Osteoblast (primary cell): ENCODE measurements around the gene SAC3D1. TPM values are rescaled to one million over a fixed set of nuclear protein-coding genes. Genes with fewer than 3 reads are reported as not detected.

Experiments
- DNase-seq: peaks from one replicate; pipeline ENCODE4 v3.0.0; 2011; ENCODE audit warnings: low spot score, mixed read lengths; ENCODE audit not compliant: insufficient read length; ENCODE audit errors: missing footprints
- H2AFZ ChIP-seq: 2 replicates; pipeline ENCODE4 v1.6.0; 2011; ENCODE audit warnings: mild to moderate bottlenecking, low read length
- H3K27ac ChIP-seq: 2 replicates; pipeline ENCODE4 v1.5.1; 2011; ENCODE audit warnings: mild to moderate bottlenecking, low read depth, low read length, moderate library complexity
- H3K27me3 ChIP-seq: 2 replicates; pipeline ENCODE4 v1.6.0; 2012; ENCODE audit warnings: mild to moderate bottlenecking, control low read depth, inconsistent platforms, low read length, moderate library complexity; ENCODE audit not compliant: insufficient read depth
- H3K36me3 ChIP-seq: 2 replicates; pipeline ENCODE4 v1.5.1; 2011; ENCODE audit warnings: mild to moderate bottlenecking, low read length, control low read depth, moderate library complexity; ENCODE audit not compliant: insufficient read depth
- H3K4me1 ChIP-seq: 2 replicates; pipeline ENCODE4 v1.5.1; 2011; ENCODE audit warnings: mild to moderate bottlenecking, low read length, control low read depth, moderate library complexity; ENCODE audit not compliant: insufficient read depth
- H3K4me2 ChIP-seq: 2 replicates; pipeline ENCODE4 v1.6.0; 2011; ENCODE audit warnings: mild to moderate bottlenecking, low read length; ENCODE audit not compliant: insufficient read depth
- H3K4me3 ChIP-seq: fragments of 200-600 bp; sonication (generic); 3 replicates; pipeline ENCODE4 v1.5.1; 2012; ENCODE audit warnings: mild to moderate bottlenecking, low read length, inconsistent platforms; ENCODE audit not compliant: insufficient read depth
- H3K79me2 ChIP-seq: 2 replicates; pipeline ENCODE4 v1.6.0; 2012; ENCODE audit warnings: mild to moderate bottlenecking, low read length, control low read depth, inconsistent platforms; ENCODE audit not compliant: insufficient read depth
- H3K9me3 ChIP-seq: 2 replicates; pipeline ENCODE4 v1.5.1; 2011; ENCODE audit warnings: low read depth, low read length, control low read depth
- H4K20me1 ChIP-seq: 2 replicates; pipeline ENCODE4 v1.6.0; 2012; ENCODE audit warnings: mild to moderate bottlenecking, low read length, control low read depth; ENCODE audit not compliant: insufficient read depth
- CTCF ChIP-seq: IDR thresholded peaks from 2 replicates; pipeline ENCODE4 v1.5.1; 2011; ENCODE audit warnings: mild to moderate bottlenecking, low read depth, low read length, moderate library complexity; ENCODE audit errors: extremely low read depth
- total RNA-seq: library from RNA; depleted of rRNA; stranded (reverse); fragments of >200 nt; gene quantifications from 2 replicates; pipeline ENCODE4 v1.2.3, GENCODE V29; 2012

The SAC3D1 gene
- total RNA-seq, 1 donor = 7.6 TPM

GRCh38 chr11:65055538-65055937 lies 14.5 kb downstream of the SAC3D1 start:
- no peak for TF ChIP-seq CTCF
- no peak overlapping the region for H3K27ac ChIP-seq
- no peak overlapping the region for H3K4me3 ChIP-seq
- no peak overlapping the region for H2AFZ ChIP-seq
- H3K36me3 ChIP-seq = no peaks in the 10 kb centered on the region
- H4K20me1 ChIP-seq = no peaks in the 10 kb centered on the region
- H3K4me2 ChIP-seq = no peak overlapping the region
- no peaks in the 10 kb centered on the region for H3K4me1 ChIP-seq
- H3K9me3 ChIP-seq = no peaks in the 10 kb centered on the region
- H3K79me2 ChIP-seq = no peaks in the 10 kb centered on the region
- peak; percentile 25 for DNase-seq
- H3K27me3 ChIP-seq = peaks cover 9% of the 10 kb centered on the region

- peak; percentile 13 for DNase-seq
Observed at GRCh38 chr11:65056999-65057398, 16.0 kb downstream of the SAC3D1 start.

GRCh38 chr11:65057526-65057925 lies 16.5 kb downstream of the SAC3D1 start:
- no peaks in the 10 kb centered on the region for H3K4me1 ChIP-seq
- DNase-seq = peak; percentile 17
- no peak for TF ChIP-seq CTCF
- H3K36me3 ChIP-seq = no peaks in the 10 kb centered on the region
- H4K20me1 ChIP-seq = no peaks in the 10 kb centered on the region
- H3K4me3 ChIP-seq = no peak overlapping the region
- no peak overlapping the region for H3K4me2 ChIP-seq
- H3K27ac ChIP-seq = no peak overlapping the region
- peaks cover 9% of the 10 kb centered on the region for H3K27me3 ChIP-seq
- no peak overlapping the region for H2AFZ ChIP-seq
- no peaks in the 10 kb centered on the region for H3K79me2 ChIP-seq
- no peaks in the 10 kb centered on the region for H3K9me3 ChIP-seq

More at GRCh38 chr11:65056999-65057398, 16.0 kb downstream of the SAC3D1 start:
- Histone ChIP-seq H3K4me1 (no peaks in the 10 kb centered on the region), H3K79me2 (no peaks in the 10 kb centered on the region), H4K20me1 (no peaks in the 10 kb centered on the region), H3K9me3 (no peaks in the 10 kb centered on the region), H3K36me3 (no peaks in the 10 kb centered on the region), H2AFZ (no peak overlapping the region), H3K27ac (no peak overlapping the region), H3K4me3 (no peak overlapping the region), H3K27me3 (peaks cover 9% of the 10 kb centered on the region), H3K4me2 (no peak overlapping the region)
- TF ChIP-seq CTCF = no peak

- Histone ChIP-seq H3K79me2 (no peaks in the 10 kb centered on the region), H3K27ac (no peak overlapping the region), H3K4me2 (no peak overlapping the region), H3K9me3 (no peaks in the 10 kb centered on the region), H4K20me1 (no peaks in the 10 kb centered on the region), H3K27me3 (peaks cover 9% of the 10 kb centered on the region), H3K4me1 (no peaks in the 10 kb centered on the region), H3K36me3 (no peaks in the 10 kb centered on the region), H3K4me3 (no peak overlapping the region), H2AFZ (no peak overlapping the region)
- no peak for TF ChIP-seq CTCF
- DNase-seq = peak; percentile 23
Observed at GRCh38 chr11:65058012-65058411, 17.0 kb downstream of the SAC3D1 start.
